ENCODE results near the gene EAF1. TPM values are rescaled to one million over a fixed set of nuclear protein-coding genes. Genes with fewer than 3 reads are reported as not detected.
"Not testable (repeated sequence)": the region's sequence is repeated elsewhere in the genome, so short reads cannot be mapped to it uniquely, and the experiment has no call there.

The EAF1 gene
- total RNA-seq, 1 donor from 2014 or later = 10.3 TPM

GRCh38 chr3:15403495-15403894, 23.9 kb upstream of the EAF1 start:
- intact Hi-C loops (cut with DNase I) = loop anchor here (5.0 to 10.0 kb wide), 2 partner anchors 201 to 289 kb away; no protein-coding TSS in a partner anchor
- no peak for DNase-seq (ENCODE audit: low spot score)

GRCh38 chr3:15403965-15404364, 23.4 kb upstream of the EAF1 start:
- intact Hi-C loops (cut with DNase I) = loop anchor here (2.0 to 10.0 kb wide), 3 partner anchors 135 to 289 kb away; no protein-coding TSS in a partner anchor
- no peak for DNase-seq (ENCODE audit: low spot score)

DNA sequence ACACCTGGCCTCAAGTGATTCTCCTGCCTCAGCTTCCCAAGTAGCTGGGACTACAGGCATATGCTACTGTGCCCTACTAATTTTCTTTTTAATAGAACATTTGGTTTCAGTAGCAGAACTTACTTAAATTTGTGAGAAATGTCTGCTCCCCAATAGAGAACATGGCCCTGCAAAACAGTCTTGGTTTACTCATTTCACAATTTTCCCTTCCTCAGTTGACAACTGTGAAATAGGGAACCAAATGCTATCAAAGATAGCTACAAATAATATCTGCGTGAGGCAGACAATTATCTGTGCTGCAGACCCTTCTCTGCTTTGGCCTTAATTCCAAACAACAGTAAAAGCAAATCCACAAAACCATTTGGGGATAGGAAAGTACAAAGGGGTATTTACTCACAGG, 22.6 kb upstream of the EAF1 start:
- intact Hi-C loops (cut with DNase I) = loop anchor here (2.0 to 10.0 kb wide), 3 partner anchors 136 to 290 kb away; no protein-coding TSS in a partner anchor
- no peak for DNase-seq (ENCODE audit: low spot score)

- no peak for DNase-seq (ENCODE audit: low spot score)
- intact Hi-C loops (cut with DNase I) = loop anchor here (2.0 to 10.0 kb wide), 2 partner anchors 137 to 291 kb away; no protein-coding TSS in a partner anchor
Observed at GRCh38 chr3:15405448-15406050, 21.8 kb upstream of the EAF1 start.

- intact Hi-C loops (cut with DNase I) = loop anchor here (10.0 kb wide), 1 partner anchor 294 kb away; no protein-coding TSS in a partner anchor
- DNase-seq (ENCODE audit: low spot score) = no peak
Observed at GRCh38 chr3:15409239-15409638, 18.2 kb upstream of the EAF1 start.

DNA sequence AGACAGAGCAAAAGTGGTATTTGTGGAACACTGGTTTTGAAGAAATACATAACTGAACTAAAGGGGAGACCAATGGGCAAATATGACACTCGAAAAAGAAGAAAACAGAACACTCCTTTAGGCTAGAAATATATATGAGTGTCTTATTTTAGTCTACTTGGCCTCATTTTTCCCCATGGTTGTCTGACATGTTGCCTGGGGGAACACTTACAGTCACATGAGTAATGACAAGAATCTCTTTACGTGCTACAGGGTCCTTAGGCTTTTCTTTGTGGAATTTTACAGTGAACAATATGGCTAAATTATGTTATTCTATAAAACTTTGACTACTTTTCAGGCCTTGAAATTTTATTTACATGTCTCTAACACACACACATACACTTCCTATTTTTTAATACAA, 17.6 kb upstream of the EAF1 start:
- DNase-seq (ENCODE audit: low spot score) = no peak
- intact Hi-C loops (cut with DNase I) = loop anchor here (10.0 kb wide), 1 partner anchor 295 kb away; no protein-coding TSS in a partner anchor

- DNase-seq (ENCODE audit: low spot score); intact Hi-C loops (cut with DNase I): not testable (repeated sequence)
Observed at GRCh38 chr3:15410966-15411365, 16.4 kb upstream of the EAF1 start.

- no peak for DNase-seq (ENCODE audit: low spot score)
- intact Hi-C loops (cut with DNase I) = no loop called here
Observed at GRCh38 chr3:15420871-15421270, 6.5 kb upstream of the EAF1 start.

- intact Hi-C loops (cut with DNase I) = loop anchor here (2.0 kb wide), 1 partner anchor 130 kb away; no protein-coding TSS in a partner anchor
Observed at GRCh38 chr3:15426579-15427118, 749 bp upstream of the EAF1 start.

GRCh38 chr3:15427981-15428380, 583 bp downstream of the EAF1 start:
- DNase-seq (ENCODE audit: low spot score) = no peak
- intact Hi-C loops (cut with DNase I) = loop anchor here (2.0 kb wide), 1 partner anchor 129 kb away; no protein-coding TSS in a partner anchor

More at GRCh38 chr3:15426579-15427118, 749 bp upstream of the EAF1 start:
- DNase-seq (ENCODE audit: low spot score) = no peak

DNA sequence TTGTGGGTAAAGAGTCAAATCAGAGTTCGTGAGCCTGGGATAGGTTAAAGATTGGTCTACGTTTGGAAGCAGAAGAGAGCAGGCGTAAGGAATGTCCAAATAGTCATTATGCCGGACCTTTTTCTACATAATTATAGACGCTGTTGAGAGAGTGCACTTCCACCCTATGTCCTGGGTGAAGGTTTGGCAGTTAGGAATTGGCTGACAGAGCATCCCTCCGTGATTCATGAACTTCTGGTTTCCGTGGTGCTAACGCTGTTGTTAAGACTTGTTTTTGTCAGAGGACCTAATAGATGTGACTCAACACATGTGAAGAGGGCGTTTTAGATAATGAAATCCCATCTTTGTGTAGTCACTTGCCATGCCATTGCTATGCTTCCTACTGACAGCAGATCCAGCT, 1.1 kb downstream of the EAF1 start:
- no peak for DNase-seq (ENCODE audit: low spot score)
- intact Hi-C loops (cut with DNase I) = no loop called here

DNA sequence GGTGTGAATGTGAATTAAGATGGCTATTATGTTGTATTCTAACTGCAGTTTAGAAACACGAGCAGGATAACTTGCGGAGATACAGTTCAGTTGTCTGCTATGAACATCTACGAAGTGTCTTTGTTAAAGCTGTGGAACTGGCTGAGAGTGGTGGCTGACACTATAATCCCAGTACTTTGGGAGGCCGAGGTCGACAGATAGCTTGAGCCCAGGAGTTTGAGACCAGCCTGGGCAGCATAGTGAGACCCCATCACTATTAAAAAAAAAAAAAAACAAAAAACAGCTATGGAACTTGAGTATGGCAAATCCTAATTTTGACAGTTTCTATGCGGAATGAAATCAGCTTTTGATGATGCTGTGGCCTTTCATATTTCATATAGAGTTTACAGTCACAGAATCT, 1.7 kb downstream of the EAF1 start:
- no peak for DNase-seq (ENCODE audit: low spot score)
- intact Hi-C loops (cut with DNase I) = no loop called here

DNA sequence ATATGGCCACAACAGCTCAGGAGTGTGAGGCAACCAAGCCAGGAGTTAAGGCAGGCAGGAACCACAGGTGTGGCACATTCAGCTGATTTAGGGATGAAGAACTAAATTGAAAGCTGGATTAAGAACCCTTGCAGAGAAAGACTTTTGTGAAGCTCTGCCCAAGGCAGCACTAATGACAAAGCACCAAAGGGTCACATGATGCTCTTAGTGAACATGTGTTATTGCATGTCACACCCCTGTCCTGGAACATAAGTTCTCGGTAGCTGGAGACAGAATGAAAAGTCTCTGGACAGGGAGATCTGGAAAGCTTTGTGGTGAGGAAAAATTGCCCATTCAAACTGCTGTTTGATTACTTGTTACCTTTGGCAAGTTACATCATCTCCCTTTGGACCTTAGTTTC, 3.2 kb downstream of the EAF1 start:
- intact Hi-C loops (cut with DNase I) = no loop called here

GRCh38 chr3:15431256-15431837, 3.9 kb downstream of the EAF1 start:
- no peak for DNase-seq (ENCODE audit: low spot score)
- intact Hi-C loops (cut with DNase I) = no loop called here

More for the DNA sequence above, 3.2 kb downstream of the EAF1 start:
- no peak for DNase-seq (ENCODE audit: low spot score)

GRCh38 chr3:15433531-15433930, 6.1 kb downstream of the EAF1 start:
- DNase-seq (ENCODE audit: low spot score) = no peak
- intact Hi-C loops (cut with DNase I) = no loop called here

DNA sequence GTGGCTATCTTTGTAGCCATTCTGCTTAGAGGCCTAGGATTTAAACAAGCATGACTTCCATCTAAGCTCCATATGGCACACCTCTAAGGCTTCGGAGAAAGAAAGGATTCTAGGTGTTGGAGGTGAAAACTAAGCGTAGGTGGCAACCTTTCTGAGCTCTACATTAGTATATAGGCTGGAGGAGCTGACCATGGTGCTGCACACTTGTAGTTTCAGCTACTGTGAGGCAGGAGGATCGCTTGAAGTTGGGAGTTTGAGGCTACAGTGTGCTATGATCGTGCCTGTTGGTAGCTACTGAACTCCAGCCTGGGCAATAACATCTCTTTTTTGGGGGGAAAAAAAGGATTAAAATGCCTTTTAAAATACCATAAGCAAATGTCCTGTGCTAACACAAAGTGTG, 7.4 kb downstream of the EAF1 start:
- intact Hi-C loops (cut with DNase I) = no loop called here

GRCh38 chr3:15436246-15436645, 8.8 kb downstream of the EAF1 start:
- intact Hi-C loops (cut with DNase I) = no loop called here
- DNase-seq (ENCODE audit: low spot score) = no peak

More for the DNA sequence above, 7.4 kb downstream of the EAF1 start:
- no peak for DNase-seq (ENCODE audit: low spot score)

DNA sequence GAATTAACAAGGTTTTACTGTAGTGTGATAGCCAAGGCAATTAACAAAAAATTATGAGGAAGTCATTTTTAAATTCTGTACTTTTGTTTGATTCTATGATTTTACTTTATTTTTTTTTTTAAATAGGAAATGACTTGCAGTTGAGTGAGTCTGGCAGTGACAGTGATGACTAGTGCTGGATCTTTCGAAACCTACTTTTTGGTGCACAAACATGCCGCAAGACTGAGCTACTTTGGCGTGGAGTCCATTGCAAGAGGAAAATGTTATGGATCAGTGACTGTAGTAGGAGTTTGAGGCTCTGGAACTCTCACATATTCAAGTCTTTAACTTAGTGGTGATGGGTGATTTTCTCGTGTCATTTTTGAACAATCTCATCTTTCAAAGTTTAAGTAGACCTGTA, 11.6 kb downstream of the EAF1 start:
- intact Hi-C loops (cut with DNase I) = no loop called here
- DNase-seq (ENCODE audit: low spot score) = no peak

- intact Hi-C loops (cut with DNase I) = no loop called here
- no peak for DNase-seq (ENCODE audit: low spot score)
Observed at GRCh38 chr3:15439476-15439875, 12.1 kb downstream of the EAF1 start.

DNA sequence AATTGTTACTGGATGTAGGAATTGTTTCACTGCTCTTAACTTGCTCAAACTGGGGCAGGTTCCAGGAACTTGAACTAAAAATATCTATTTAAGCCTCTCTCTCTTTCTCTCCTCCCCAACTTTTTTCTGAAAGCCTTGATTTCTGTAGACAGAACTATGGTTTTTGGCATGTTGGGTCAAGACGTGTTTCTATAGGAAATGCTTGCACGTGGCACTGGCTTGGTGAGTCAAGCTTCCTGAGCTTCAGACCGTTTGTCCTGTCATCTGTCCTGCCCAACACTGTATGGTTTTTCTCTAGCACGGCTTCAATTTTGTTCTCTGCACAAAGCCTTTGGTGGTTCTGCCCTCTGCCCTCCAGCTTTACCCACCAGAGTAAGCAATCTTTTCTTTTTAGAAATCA, 13.5 kb downstream of the EAF1 start:
- intact Hi-C loops (cut with DNase I) = no loop called here
- no peak for DNase-seq (ENCODE audit: low spot score)

Measured in cardiac septum (tissue), 1 donor.